Measurements from ENCODE around the gene ANKRD39.

GRCh38 chr2:96891591-96892333 is 33.9 kb upstream of the ANKRD39 start:
- TF ChIP-seq CTCF (IDR thresholded peaks at IDR 0.05; ENCODE audit: low read depth, low read length, missing input control): no peak
- TF ChIP-seq SP1 (IDR thresholded peaks at IDR 0.05): no peak
- TF ChIP-seq FOXA1 (IDR thresholded peaks at IDR 0.05): no peak
- TF ChIP-seq YY1 (IDR thresholded peaks at IDR 0.05): no peak
- no peak for TF ChIP-seq ATF3 (IDR thresholded peaks at IDR 0.05)
